Rectal smooth muscle tissue (tissue), 1 donor: ENCODE results near the gene SIRT4.
"Not testable (repeated sequence)": the region's sequence is repeated elsewhere in the genome, so short reads cannot be mapped to it uniquely, and the experiment has no call there.

Source experiments
- H3K27ac ChIP-seq: one replicate; pipeline ENCODE4 v1.7.0; 2013; ENCODE audit warnings: low read depth, low read length, inconsistent platforms
- H3K27me3 ChIP-seq: one replicate; pipeline ENCODE4 v1.7.0; 2013; ENCODE audit warnings: low read length; ENCODE audit not compliant: control insufficient read depth, insufficient read depth
- H3K36me3 ChIP-seq: one replicate; pipeline ENCODE4 v1.7.0; 2013; ENCODE audit warnings: low read length; ENCODE audit not compliant: control insufficient read depth, insufficient read depth
- H3K4me1 ChIP-seq: one replicate; pipeline ENCODE4 v1.7.0; 2013; ENCODE audit warnings: low read length; ENCODE audit not compliant: control insufficient read depth, insufficient read depth
- H3K4me3 ChIP-seq: one replicate; pipeline ENCODE4 v1.7.0; 2013; ENCODE audit warnings: low read length
- H3K9ac ChIP-seq: one replicate; pipeline ENCODE4 v1.7.0; 2013; ENCODE audit warnings: low read length

The SIRT4 gene

GRCh38 chr12:120301962-120302815, at the start of gene SIRT4:
SIRT4 (plus strand) TSS chr12:120302321; CDS start chr12:120303562, 1,241 bp downstream.
- Histone ChIP-seq H3K27me3 (no peaks in the 10 kb centered on the region), H3K4me3 (peak within 1 kb of the TSS; percentile 67), H3K27ac (peak within 1 kb of the TSS; percentile 64), H3K36me3 (no peaks in the 10 kb centered on the region), H3K9ac (peak within 1 kb of the TSS; percentile 81), H3K4me1 (peaks cover 2% of the 10 kb centered on the region)

- peaks cover 34% of the 10 kb centered on the region for H3K4me1 ChIP-seq
Observed at GRCh38 chr12:120253313-120253712, 48.8 kb upstream of the SIRT4 start.

GRCh38 chr12:120254809-120255208, 47.3 kb upstream of the SIRT4 start:
- no peaks in the 10 kb centered on the region for H3K27me3 ChIP-seq
- H3K36me3 ChIP-seq: no peaks in the 10 kb centered on the region
- H3K4me3 ChIP-seq: no peak overlapping the region
- H3K9ac ChIP-seq: no peak overlapping the region
- H3K27ac ChIP-seq: peak overlapping the region; percentile 30
- H3K4me1 ChIP-seq: peaks cover 28% of the 10 kb centered on the region

More at GRCh38 chr12:120253313-120253712, 48.8 kb upstream of the SIRT4 start:
- not testable (repeated sequence) for H3K4me3 ChIP-seq, H3K27me3 ChIP-seq, H3K9ac ChIP-seq, H3K36me3 ChIP-seq
- peak overlapping the region; percentile 14 for H3K27ac ChIP-seq

DNA sequence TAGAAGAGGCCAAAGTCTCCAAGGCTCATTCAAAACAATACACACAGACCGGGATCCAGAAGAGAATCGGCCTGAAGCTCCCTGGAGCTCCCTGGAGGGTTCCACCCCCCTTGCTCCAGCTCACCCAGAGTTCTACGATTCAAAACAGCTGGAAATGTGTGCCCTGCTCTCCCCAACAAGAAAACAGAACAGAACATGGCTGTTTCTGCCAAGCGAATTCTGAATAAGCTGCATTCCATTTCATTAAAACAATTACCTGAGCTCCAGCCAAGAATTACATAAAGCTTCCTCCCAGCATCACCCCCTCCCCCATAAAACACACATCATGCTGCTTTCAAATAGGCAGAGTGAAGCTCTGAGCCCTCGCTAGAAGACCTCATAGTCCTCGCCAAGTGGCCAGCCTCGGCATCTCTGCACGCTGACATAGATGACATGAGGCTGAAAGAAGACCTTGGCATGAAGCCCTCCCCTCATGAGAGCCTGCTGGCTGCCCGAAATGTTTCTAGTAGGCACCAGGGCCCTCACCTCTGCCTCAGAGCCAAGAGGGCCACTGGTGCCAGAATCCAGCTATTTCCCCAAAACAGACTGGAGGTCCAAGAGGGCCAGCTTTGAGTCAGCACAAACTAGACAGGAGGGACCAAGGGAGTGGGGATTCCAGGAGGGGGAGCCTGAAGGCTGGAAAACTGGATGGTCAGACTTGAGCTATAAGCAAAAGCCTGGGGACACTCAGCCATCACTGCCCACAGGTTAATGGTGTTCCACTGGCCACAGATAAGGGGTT, 44.9 kb upstream of the SIRT4 start:
- no peak overlapping the region for H3K9ac ChIP-seq
- H3K4me3 ChIP-seq: peak overlapping the region; percentile 2
- H3K4me1 ChIP-seq: peaks cover 32% of the 10 kb centered on the region
- H3K27ac ChIP-seq: peak overlapping the region; percentile 80
- no peaks in the 10 kb centered on the region for H3K27me3 ChIP-seq
- H3K36me3 ChIP-seq: no peaks in the 10 kb centered on the region

DNA sequence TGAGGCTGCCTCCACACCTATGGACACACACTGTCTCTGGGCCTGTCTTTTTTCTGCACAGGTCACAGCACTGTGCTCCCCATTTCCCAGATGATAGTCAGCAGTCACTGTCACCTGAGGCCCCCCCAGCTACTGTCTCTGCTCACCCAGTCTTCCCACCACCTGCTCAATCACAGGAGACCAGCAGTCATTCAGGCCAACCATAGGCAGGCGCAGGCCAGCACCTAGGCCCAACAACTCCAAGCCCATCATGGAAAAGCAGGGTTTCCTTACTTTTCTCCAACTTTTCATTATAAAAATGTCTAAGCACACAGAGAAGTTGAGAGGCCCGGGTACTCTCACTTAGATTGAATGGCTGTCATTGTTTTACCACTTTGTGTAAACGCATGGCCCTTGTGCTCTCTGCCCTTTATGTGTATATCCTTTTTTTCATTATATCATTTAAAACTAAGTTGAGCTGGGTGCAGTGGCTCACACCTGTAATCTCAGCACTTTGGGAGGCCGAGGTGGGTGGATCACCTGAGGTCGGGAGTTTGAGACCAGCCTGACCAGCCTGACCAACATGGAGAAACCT, 43.7 kb upstream of the SIRT4 start:
- H3K4me1 ChIP-seq: peaks cover 43% of the 10 kb centered on the region

GRCh38 chr12:120259418-120260202, 42.5 kb upstream of the SIRT4 start:
- no peaks in the 10 kb centered on the region for H3K27me3 ChIP-seq
- H3K4me1 ChIP-seq: peaks cover 46% of the 10 kb centered on the region
- no peak overlapping the region for H3K27ac ChIP-seq

More for the DNA sequence above, 43.7 kb upstream of the SIRT4 start:
- Histone ChIP-seq H3K36me3 (no peaks in the 10 kb centered on the region), H3K27ac (peak overlapping the region; percentile 80), H3K4me3 (no peak overlapping the region), H3K9ac (no peak overlapping the region), H3K27me3 (no peaks in the 10 kb centered on the region)

DNA sequence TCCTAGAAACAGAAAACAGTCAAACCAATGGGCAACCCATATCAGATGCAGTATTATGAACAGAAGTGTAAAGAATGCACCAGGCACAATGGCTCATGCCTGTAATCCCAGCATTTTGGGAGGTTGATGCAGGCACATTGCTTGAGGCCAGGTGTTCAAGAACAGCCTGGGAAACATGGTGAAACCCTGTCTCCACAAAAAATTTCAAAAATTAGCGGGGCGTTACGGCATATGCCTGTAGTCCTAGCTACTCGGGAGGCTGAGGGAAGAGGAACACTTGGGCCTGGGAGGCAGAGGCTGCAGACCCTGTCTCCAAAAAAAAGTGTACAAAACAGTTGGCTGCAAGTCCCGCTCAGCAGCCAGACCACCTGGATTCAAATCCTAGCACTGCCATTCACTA, 41.5 kb upstream of the SIRT4 start:
- no peak overlapping the region for H3K9ac ChIP-seq
- H3K27me3 ChIP-seq: no peaks in the 10 kb centered on the region
- no peak overlapping the region for H3K4me3 ChIP-seq
- no peak overlapping the region for H3K27ac ChIP-seq
- H3K36me3 ChIP-seq: no peaks in the 10 kb centered on the region
- peaks cover 49% of the 10 kb centered on the region for H3K4me1 ChIP-seq

More at GRCh38 chr12:120259418-120260202, 42.5 kb upstream of the SIRT4 start:
- H3K36me3 ChIP-seq: no peaks in the 10 kb centered on the region
- H3K9ac ChIP-seq: no peak overlapping the region
- H3K4me3 ChIP-seq: no peak overlapping the region

DNA sequence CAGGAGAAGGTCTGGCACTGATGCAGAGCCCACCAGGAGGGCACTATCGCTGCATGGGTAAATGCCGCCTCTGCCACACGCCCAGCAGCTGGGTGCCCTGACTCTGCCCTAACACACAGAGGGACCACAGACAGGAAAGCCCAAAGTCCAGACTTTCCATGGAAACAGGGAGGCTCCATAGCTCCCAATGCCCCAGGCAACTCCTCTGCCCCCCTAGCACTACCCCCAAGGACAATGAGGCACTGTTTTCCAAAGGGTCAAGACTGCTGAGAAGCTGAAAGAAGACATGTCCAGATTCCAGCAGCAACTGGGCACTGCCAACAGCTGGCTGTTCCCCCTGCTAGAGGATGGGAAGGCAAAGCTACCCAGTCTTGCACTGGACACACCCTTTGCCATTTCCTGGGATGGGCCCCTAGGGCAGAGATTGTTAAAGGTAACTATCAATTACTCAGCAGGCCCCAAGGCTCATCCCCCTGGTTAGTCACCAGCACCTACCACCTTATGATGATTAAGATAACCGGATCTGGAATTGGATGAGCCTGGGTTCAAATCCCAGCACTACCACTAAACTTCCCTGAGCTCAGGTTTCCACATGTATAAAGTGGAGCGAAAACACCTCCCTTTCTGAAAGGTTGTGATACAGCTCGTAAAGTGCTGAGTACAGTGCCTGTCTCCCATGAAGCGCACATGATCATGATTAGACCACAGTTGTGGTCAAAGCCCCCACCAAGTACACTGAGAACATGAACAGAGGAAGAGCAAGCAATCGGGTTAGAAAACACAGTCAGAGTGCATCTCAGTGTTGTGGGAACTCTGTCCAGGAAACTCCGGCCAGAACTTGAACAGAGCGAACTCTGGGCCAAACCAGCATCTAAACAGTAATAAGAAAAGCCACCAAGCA, 39.9 kb upstream of the SIRT4 start:
- H3K36me3 ChIP-seq: no peaks in the 10 kb centered on the region
- no peaks in the 10 kb centered on the region for H3K27me3 ChIP-seq
- no peak overlapping the region for H3K9ac ChIP-seq
- peak overlapping the region; percentile 82 for H3K4me3 ChIP-seq
- H3K4me1 ChIP-seq: peaks cover 40% of the 10 kb centered on the region
- peak overlapping the region; percentile 55 for H3K27ac ChIP-seq

- Histone ChIP-seq H3K27me3 (no peaks in the 10 kb centered on the region), H3K36me3 (no peaks in the 10 kb centered on the region), H3K4me3 (peak overlapping the region; percentile 82), H3K9ac (peak overlapping the region; percentile 22), H3K4me1 (peaks cover 32% of the 10 kb centered on the region), H3K27ac (peak overlapping the region; percentile 55)
Observed at GRCh38 chr12:120262852-120263747, 39.0 kb upstream of the SIRT4 start.

DNA sequence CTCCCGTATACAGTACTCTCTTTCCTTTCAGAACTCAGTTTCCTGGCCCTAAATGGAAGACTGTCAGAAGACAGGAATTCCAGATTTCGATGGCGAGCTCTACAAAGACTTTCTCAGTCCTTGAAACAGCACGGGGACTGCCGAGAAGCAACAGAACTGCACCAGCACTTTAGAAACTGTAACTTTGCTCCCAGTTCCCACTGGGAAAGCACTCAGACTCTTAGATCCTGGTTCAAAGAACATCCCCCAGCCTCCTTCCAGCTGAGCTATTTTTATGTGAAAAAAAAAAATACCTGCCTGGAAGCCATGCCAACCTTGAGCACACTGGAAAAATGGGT, 38.4 kb upstream of the SIRT4 start:
- Histone ChIP-seq H3K27me3 (no peaks in the 10 kb centered on the region), H3K27ac (peak overlapping the region; percentile 55), H3K9ac (no peak overlapping the region), H3K4me1 (peaks cover 28% of the 10 kb centered on the region), H3K4me3 (peak overlapping the region; percentile 82), H3K36me3 (no peaks in the 10 kb centered on the region)
